Activated naive CD4-positive, alpha-beta T cell treated with anti-CD3 and anti-CD28 coated beads, Interleukin-2, amount 10 ng/mL, durations not matched to agents 7 days and 5 days (primary cell): ENCODE results near the gene AQP4.

ENCODE experiments used
- CTCF ChIA-PET: fragments of 350-600 bp; sonication (Branson Sonifier 250); formaldehyde crosslinking; loops from one replicate; lab custom pipeline; 2021; ENCODE audit warnings: antibody characterized with exemption; lab: Charles Lee
- DNase-seq: peaks from one replicate; pipeline ENCODE4 v3.0.0-alpha.2; 2020
- H3K27ac Mint-ChIP-seq: one replicate; pipeline ENCODE4 v1.8.0; 2021; ENCODE audit warnings: mild to moderate bottlenecking, moderate library complexity, mixed read lengths
- H3K27me3 Mint-ChIP-seq: one replicate; pipeline ENCODE4 v1.8.0; 2021; ENCODE audit warnings: mild to moderate bottlenecking, mixed read lengths
- H3K36me3 Mint-ChIP-seq: one replicate; pipeline ENCODE4 v1.8.0; 2021; ENCODE audit warnings: mixed read lengths
- H3K4me1 Mint-ChIP-seq: one replicate; pipeline ENCODE4 v1.8.0; 2021; ENCODE audit warnings: mixed read lengths
- H3K4me3 Mint-ChIP-seq: one replicate; pipeline ENCODE4 v1.8.0; 2021; ENCODE audit warnings: mild to moderate bottlenecking, moderate library complexity, mixed read lengths
- H3K9me3 Mint-ChIP-seq: one replicate; pipeline ENCODE4 v1.8.0; 2021; ENCODE audit warnings: mixed read lengths

The AQP4 gene

DNA sequence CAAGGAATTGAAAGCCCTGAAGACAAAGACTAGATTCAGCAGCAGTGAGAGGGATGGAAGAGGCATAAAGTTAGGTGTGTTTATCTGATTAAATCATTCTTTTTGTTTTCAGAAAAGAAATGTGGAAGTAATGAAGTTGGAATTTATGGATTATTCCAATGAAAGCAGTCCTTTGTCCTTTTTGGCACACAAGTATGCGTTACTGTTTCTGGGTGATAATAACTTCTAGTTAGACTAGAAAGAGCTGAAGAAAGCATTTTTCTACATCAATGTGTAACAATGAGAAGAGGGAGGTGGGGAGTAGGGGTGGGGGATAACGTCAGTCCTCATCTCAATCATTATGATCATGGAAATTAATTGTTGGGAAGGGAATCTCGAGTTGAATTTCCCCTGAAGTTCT lies 53.0 kb downstream of the AQP4 start:
- CTCF ChIA-PET, result no interaction called here
- no peaks in the 10 kb centered on the region for H3K36me3 Mint-ChIP-seq
- no peak for DNase-seq
- no peaks in the 10 kb centered on the region for H3K4me1 Mint-ChIP-seq
- H3K27ac Mint-ChIP-seq, result no peak overlapping the region
- H3K27me3 Mint-ChIP-seq, result no peaks in the 10 kb centered on the region
- peaks cover 4% of the 10 kb centered on the region for H3K9me3 Mint-ChIP-seq
- H3K4me3 Mint-ChIP-seq, result no peak overlapping the region

DNA sequence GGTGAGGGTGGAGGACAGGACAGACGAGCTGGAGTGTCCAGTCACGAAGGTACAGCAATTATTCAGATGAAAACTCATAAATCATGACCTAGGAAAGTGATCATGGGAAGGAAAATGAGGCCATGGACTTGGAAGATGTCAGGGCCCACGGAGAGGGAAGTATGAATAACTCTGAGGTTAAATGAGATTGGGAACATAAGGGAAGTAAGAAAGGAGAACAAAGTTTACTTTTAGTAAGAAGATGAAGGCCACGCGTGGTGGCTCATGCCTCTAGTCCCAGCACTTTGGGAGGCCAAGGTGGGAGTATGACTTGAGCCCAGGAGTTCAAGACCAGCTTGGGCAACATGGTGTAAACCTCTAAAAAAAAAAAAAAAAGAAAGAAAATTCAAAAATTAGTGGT lies 56.2 kb downstream of the AQP4 start:
- Mint-ChIP-seq H3K36me3 (no peaks in the 10 kb centered on the region), H3K9me3 (peaks cover 4% of the 10 kb centered on the region), H3K27ac (no peak overlapping the region), H3K4me1 (no peaks in the 10 kb centered on the region), H3K4me3 (no peak overlapping the region), H3K27me3 (no peaks in the 10 kb centered on the region)
- CTCF ChIA-PET, result no interaction called here
- no peak for DNase-seq

DNA sequence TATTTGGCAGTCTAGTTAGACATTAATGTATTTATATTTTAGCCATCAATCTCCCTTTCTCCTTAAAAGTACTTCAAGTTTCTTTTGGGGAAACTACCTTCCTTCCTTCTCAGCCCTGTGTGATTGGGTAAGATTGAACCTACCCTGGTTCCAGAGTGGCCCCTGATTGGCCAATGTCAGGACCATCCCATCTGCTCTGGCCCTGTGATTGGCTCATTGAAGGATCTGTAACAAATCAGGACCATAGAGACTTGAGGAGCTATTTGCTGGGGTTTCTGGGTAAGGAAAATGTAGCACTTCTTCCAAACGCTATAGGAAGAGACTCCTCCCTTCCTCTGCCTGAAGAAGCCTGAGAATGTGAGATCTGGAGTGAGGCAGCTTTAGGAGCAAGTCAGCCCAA lies 59.3 kb downstream of the AQP4 start:
- Mint-ChIP-seq H3K4me1 (no peaks in the 10 kb centered on the region), H3K36me3 (no peaks in the 10 kb centered on the region), H3K9me3 (no peaks in the 10 kb centered on the region), H3K27ac (no peak overlapping the region), H3K4me3 (no peak overlapping the region), H3K27me3 (no peaks in the 10 kb centered on the region)
- DNase-seq, result no peak
- CTCF ChIA-PET, result no interaction called here

GRCh38 chr18:26804519-26804918 lies 61.0 kb downstream of the AQP4 start:
- CTCF ChIA-PET, result no interaction called here
- Mint-ChIP-seq H3K9me3 (no peaks in the 10 kb centered on the region), H3K27me3 (no peaks in the 10 kb centered on the region), H3K4me3 (no peak overlapping the region), H3K36me3 (no peaks in the 10 kb centered on the region), H3K4me1 (no peaks in the 10 kb centered on the region), H3K27ac (no peak overlapping the region)
- no peak for DNase-seq

GRCh38 chr18:26803643-26804042 lies 61.9 kb downstream of the AQP4 start:
- CTCF ChIA-PET, result no interaction called here
- no peaks in the 10 kb centered on the region for H3K27me3 Mint-ChIP-seq
- H3K27ac Mint-ChIP-seq, result no peak overlapping the region
- H3K4me1 Mint-ChIP-seq, result no peaks in the 10 kb centered on the region
- no peak overlapping the region for H3K4me3 Mint-ChIP-seq
- no peaks in the 10 kb centered on the region for H3K36me3 Mint-ChIP-seq
- H3K9me3 Mint-ChIP-seq, result no peaks in the 10 kb centered on the region
- no peak for DNase-seq

DNA sequence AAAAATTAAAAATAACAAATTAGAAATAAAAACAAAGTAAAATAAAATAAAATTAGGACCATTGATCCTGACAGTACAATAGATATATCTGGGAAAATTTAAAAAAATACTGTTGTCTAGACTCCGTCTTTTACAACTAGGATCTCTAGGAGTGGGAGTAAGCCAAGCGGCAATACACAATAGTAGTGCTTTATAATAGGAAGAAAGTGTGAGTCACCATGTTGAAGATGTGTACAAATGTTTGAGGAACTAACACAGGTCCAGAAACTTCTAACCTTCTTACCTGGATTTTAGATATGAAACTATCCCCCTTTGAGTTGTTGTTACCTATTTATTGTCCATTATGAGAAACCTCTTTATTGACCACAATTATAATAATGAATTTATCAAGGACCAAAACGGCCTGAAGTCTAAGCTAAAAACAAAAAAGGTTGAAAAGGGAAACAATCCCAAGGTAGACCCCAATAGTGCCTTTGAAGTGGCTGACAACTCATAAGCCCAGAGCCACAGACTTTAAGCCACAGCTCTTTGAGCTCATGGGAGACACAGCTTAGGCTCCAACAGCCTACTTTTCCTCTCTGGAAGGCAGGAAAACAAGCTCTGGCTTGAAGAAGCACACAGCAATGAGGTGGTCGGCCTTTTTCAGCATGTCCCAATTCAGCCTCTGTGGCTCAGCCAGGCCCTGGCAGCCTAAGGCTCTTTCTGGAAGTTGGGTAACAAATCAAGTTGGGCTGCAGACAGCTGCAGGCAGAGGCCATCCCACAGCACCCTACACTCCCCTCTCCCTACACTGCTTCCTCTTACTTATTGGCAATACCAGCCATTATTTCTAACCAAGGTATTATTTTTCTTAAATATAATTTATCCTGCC lies 62.9 kb downstream of the AQP4 start:
- no peaks in the 10 kb centered on the region for H3K36me3 Mint-ChIP-seq
- no peaks in the 10 kb centered on the region for H3K27me3 Mint-ChIP-seq
- no peak overlapping the region for H3K27ac Mint-ChIP-seq

More for the DNA sequence above, 62.9 kb downstream of the AQP4 start:
- DNase-seq, result no peak
- CTCF ChIA-PET, result no interaction called here
- H3K9me3 Mint-ChIP-seq, result no peaks in the 10 kb centered on the region
- H3K4me3 Mint-ChIP-seq, result no peak overlapping the region
- H3K4me1 Mint-ChIP-seq, result no peaks in the 10 kb centered on the region
